Ovary (tissue), 9 donors: ENCODE results near the gene MAPK8IP3. TPM values are rescaled to one million over a fixed set of nuclear protein-coding genes. Genes with fewer than 3 reads are reported as not detected.

Experiments
- DNase-seq, 5 donors: peaks; one replicate each; pipeline ENCODE4 v3.0.0-alpha.2; 2019 to 2020
- H3K27ac ChIP-seq, 2 donors: fragments of 200-600 bp; one replicate each; pipeline versions ENCODE4 v1.5.1 to v1.8.0; 2019 to 2022
- H3K27me3 ChIP-seq: fragments of 200-600 bp; one replicate; pipeline ENCODE4 v1.8.0; 2022
- H3K36me3 ChIP-seq: fragments of 200-600 bp; sonication (generic); one replicate; pipeline ENCODE4 v1.5.1; 2019
- H3K4me1 ChIP-seq: one replicate; pipeline ENCODE4 v1.8.1; 2013; ENCODE audit warnings: mild to moderate bottlenecking, moderate library complexity; ENCODE audit not compliant: insufficient read depth
- H3K4me3 ChIP-seq: fragments of 200-600 bp; sonication (generic); one replicate; pipeline ENCODE4 v1.5.1; 2017
- H3K9me3 ChIP-seq, 2 donors: fragments of 200-600 bp in 1 of 2; sonication (generic) in 1 of 2; one replicate each; pipeline versions ENCODE4 v1.5.1 to v1.8.1; 2013 to 2019; ENCODE audit warnings: mild to moderate bottlenecking in 1 of 2, moderate library complexity in 1 of 2
- EP300 ChIP-seq: sonication (generic); formaldehyde crosslinking; IDR thresholded peaks from one replicate; pipeline ENCODE4 v1.6.1; 2017; ENCODE audit warnings: antibody characterized with exemption
- POLR2A ChIP-seq: fragments of 450-650 bp; IDR thresholded peaks from one replicate; pipeline ENCODE4 v1.6.1; 2017; ENCODE audit warnings: antibody characterized with exemption, mild to moderate bottlenecking, moderate library complexity
- WGBS, 3 donors: extraction: QIAGEN DNeasy Blood & Tissue Kit in 1 of 3; methylation state at CpG; one replicate each; pipeline versions ENCODE4 v1.1.5 to v1.1.7; 2013 to 2017; 5-methylcytosine and 5-hydroxymethylcytosine counted together
- intact Hi-C, 4 donors: fragments of 100-400 bp; cut with DNase I; formaldehyde crosslinking; loops; one replicate each; pipeline versions ENCODE4 v1.11.0 to v1.15.1; 2022 to 2023
- polyA plus RNA-seq, 2 donors: library from polyadenylated mRNA; stranded (reverse); fragments of 200-250 nt in 1 of 2; fragments of 350-450 nt in 1 of 2; fragmentation: Illumina TruSeq in 1 of 2; extraction: RNeasy Lipid Tissue Mini Kit (QIAGEN cat#74804) in 1 of 2; gene quantifications; one replicate each; pipeline ENCODE4 v1.2.3, GENCODE V29; 2013 to 2014
- total RNA-seq, 7 donors: library from RNA; depleted of rRNA in 2 of 7; stranded (reverse); fragments of >200 nt in 2 of 7; fragmentation: NEBNext Ultra II Directional in 3 of 7; extraction: Animal tissue kit (Norgen Biotek cat#: 25700) in 3 of 7; gene quantifications; one replicate each; pipeline versions ENCODE4 v1.1.0 to v1.2.4, GENCODE V29; 2016 to 2023
- TF ChIP-seq, protein P1 (sequence below), 3 donors: fragments of 450-650 bp in 2 of 3; fragments of 200-600 bp in 1 of 3; IDR thresholded peaks; one replicate each; pipeline versions ENCODE4 v1.5.1 to v1.8.0; 2016 to 2022; ENCODE audit warnings: antibody characterized with exemption in 3 of 3, mild to moderate bottlenecking in 1 of 3
- donor health status: DM: no; HTN: no; CAD: no; lungs with moderate emphysema.
- donor health status: DM: no; HTN: no; CAD: no.
- donor health status: Bipolar disorder and iron deficiency.
- donor health status: DM: yes; HTN: yes; CAD: no.
- donor health status: DM: no; HTN: no; CAD: no.
- donor health status: DM: yes; HTN: yes; CAD: no.

The MAPK8IP3 gene
- total and polyA plus RNA-seq, 9 donors, result 7.0 to 117 (median 72.3) TPM

GRCh38 chr16:1787056-1787321 is 81.0 kb downstream of the MAPK8IP3 start:
- Histone ChIP-seq H3K9me3 (no peaks in the 10 kb centered on the region), H3K4me1 (no peaks in the 10 kb centered on the region), H3K27ac (no peak overlapping the region), H3K27me3 (no peaks in the 10 kb centered on the region), H3K36me3 (no peaks in the 10 kb centered on the region), H3K4me3 (no peak overlapping the region)
- WGBS, 3 donors, result 87 to 93% (median 89%) methylated on average over 6 of the region's 6 CpGs
- peak in 1 of 5 donors; percentile 24 for DNase-seq
- TF ChIP-seq, protein P1, sequence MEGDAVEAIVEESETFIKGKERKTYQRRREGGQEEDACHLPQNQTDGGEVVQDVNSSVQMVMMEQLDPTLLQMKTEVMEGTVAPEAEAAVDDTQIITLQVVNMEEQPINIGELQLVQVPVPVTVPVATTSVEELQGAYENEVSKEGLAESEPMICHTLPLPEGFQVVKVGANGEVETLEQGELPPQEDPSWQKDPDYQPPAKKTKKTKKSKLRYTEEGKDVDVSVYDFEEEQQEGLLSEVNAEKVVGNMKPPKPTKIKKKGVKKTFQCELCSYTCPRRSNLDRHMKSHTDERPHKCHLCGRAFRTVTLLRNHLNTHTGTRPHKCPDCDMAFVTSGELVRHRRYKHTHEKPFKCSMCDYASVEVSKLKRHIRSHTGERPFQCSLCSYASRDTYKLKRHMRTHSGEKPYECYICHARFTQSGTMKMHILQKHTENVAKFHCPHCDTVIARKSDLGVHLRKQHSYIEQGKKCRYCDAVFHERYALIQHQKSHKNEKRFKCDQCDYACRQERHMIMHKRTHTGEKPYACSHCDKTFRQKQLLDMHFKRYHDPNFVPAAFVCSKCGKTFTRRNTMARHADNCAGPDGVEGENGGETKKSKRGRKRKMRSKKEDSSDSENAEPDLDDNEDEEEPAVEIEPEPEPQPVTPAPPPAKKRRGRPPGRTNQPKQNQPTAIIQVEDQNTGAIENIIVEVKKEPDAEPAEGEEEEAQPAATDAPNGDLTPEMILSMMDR (IDR thresholded peaks at IDR 0.05), result no peak
- TF ChIP-seq EP300 (no peak), POLR2A (no peak)
- intact Hi-C loops, result no loop called here

GRCh38 chr16:1787322-1788094 is 81.5 kb downstream of the MAPK8IP3 start:
- no peaks in the 10 kb centered on the region for H3K27me3 ChIP-seq
- no peaks in the 10 kb centered on the region for H3K4me1 ChIP-seq
- no peak for TF ChIP-seq EP300
- peak; percentile 12 to 32 (median 25) for DNase-seq
- H3K36me3 ChIP-seq, result no peaks in the 10 kb centered on the region
- 89 to 90% (median 89%) methylated on average over 39 to 44 of the region's 44 CpGs for WGBS, 3 donors
- no peaks in the 10 kb centered on the region for H3K9me3 ChIP-seq
- no peak overlapping the region for H3K4me3 ChIP-seq
- intact Hi-C loops, result no loop called here
- H3K27ac ChIP-seq, result no peak overlapping the region

GRCh38 chr16:1788095-1788707 is 82.2 kb downstream of the MAPK8IP3 start:
- H3K27ac ChIP-seq, result no peak overlapping the region
- no peaks in the 10 kb centered on the region for H3K27me3 ChIP-seq
- intact Hi-C loops, result no loop called here
- TF ChIP-seq EP300, result no peak
- TF ChIP-seq POLR2A, result no peak
- TF ChIP-seq, protein P1 (IDR thresholded peaks at IDR 0.05), result no peak
- WGBS, 3 donors, result 84 to 89% (median 87%) methylated on average over 35 to 38 of the region's 38 CpGs
- H3K4me1 ChIP-seq, result no peaks in the 10 kb centered on the region
- H3K36me3 ChIP-seq, result no peaks in the 10 kb centered on the region
- H3K4me3 ChIP-seq, result no peak overlapping the region
- no peaks in the 10 kb centered on the region for H3K9me3 ChIP-seq
- DNase-seq, result peak in 4 of 5 donors; percentile 13 to 38 (median 20)

- H3K4me3 ChIP-seq, result no peak overlapping the region
- no peaks in the 10 kb centered on the region for H3K27me3 ChIP-seq
- no peak overlapping the region for H3K27ac ChIP-seq
- no peaks in the 10 kb centered on the region for H3K36me3 ChIP-seq
- intact Hi-C loops, result no loop called here
- peak in 2 of 5 donors; percentile 20 to 36 for DNase-seq
- no peaks in the 10 kb centered on the region for H3K4me1 ChIP-seq
- no peak for TF ChIP-seq POLR2A
- no peak for TF ChIP-seq EP300
- TF ChIP-seq, protein P1 (IDR thresholded peaks at IDR 0.05), result no peak
- WGBS, 3 donors, result 38 to 60% (median 44%) methylated on average over 18 to 19 of the region's 19 CpGs
- no peaks in the 10 kb centered on the region for H3K9me3 ChIP-seq
These were observed 82.7 kb downstream of the MAPK8IP3 start for GRCh38 chr16:1788708-1789100.

DNA sequence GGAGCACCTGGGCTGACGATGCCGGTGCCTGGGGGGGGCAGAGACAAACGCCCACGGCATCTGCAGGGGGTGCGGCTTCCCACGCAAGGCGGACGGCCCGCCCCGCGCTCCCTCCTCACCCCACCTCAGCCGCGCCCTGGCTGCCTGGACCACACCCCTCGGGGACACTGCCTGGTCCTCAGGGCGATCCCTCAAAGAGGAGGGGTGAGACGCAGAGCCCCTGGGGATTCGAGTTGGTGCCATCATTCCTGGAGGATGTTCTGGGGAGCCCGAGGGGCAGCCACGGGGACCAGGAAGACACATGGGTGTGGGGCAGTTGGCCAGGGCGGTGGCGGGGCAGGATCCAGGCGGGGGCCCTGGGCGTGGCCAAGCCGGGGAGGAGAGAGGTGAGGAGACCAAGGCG is 83.6 kb downstream of the MAPK8IP3 start:
- H3K4me3 ChIP-seq, result no peak overlapping the region
- no peaks in the 10 kb centered on the region for H3K27me3 ChIP-seq
- intact Hi-C loops, result no loop called here
- no peak overlapping the region for H3K27ac ChIP-seq
- no peaks in the 10 kb centered on the region for H3K9me3 ChIP-seq
- 85 to 90% (median 85%) methylated on average over 17 to 25 of the region's 25 CpGs for WGBS, 3 donors
- no peak for TF ChIP-seq POLR2A
- TF ChIP-seq, protein P1 (IDR thresholded peaks at IDR 0.05), result no peak
- no peaks in the 10 kb centered on the region for H3K4me1 ChIP-seq
- H3K36me3 ChIP-seq, result no peaks in the 10 kb centered on the region
- peak in 4 of 5 donors; percentile 20 to 36 (median 28) for DNase-seq
